ENCODE data around the gene GLO1.
"Not testable (repeated sequence)": the region's sequence is repeated elsewhere in the genome, so short reads cannot be mapped to it uniquely, and the experiment has no call there.

GLO1 gene

GRCh38 chr6:38701551-38701950 lies 1.4 kb downstream of the GLO1 start:
- Histone ChIP-seq H3K4me3 (ENCODE audit: low read length) (peak overlapping the region; percentile 97), H3K79me2 (ENCODE audit: control insufficient read depth, low read length) (peaks cover 62% of the 10 kb centered on the region), H3K4me1 (ENCODE audit: control insufficient read depth, low read length) (peaks cover 18% of the 10 kb centered on the region), H3K4me2 (ENCODE audit: low read length) (peak overlapping the region; percentile 92), H3K9me2 (replicated peaks; ENCODE audit: control insufficient read depth, low read length) (no peaks in the 10 kb centered on the region), H3K27me3 (ENCODE audit: control insufficient read depth, low read length) (no peaks in the 10 kb centered on the region), H3F3A (ENCODE audit: control insufficient read depth, insufficient read depth) (no peaks in the 10 kb centered on the region), H3K27ac (ENCODE audit: low read depth, low read length) (no peak overlapping the region), H4K20me1 (ENCODE audit: control insufficient read depth, insufficient read depth, low read depth, low read length) (0 out of 2 replicates have a peak, but pooled peaks cover 3% of the 10 kb centered on the region), H3K9me3 (ENCODE audit: control insufficient read depth, insufficient read depth, low read length) (peaks cover 9% of the 10 kb centered on the region), H3K36me3 (ENCODE audit: control insufficient read depth, low read length) (peaks cover 31% of the 10 kb centered on the region)
- no peak for TF ChIP-seq CTCF (IDR thresholded peaks at IDR 0.05; ENCODE audit: low read depth, low read length, poor library complexity, severe bottlenecking)
- no peak for TF ChIP-seq EZH2phosphoT487 (IDR thresholded peaks at IDR 0.05; ENCODE audit: borderline replicate concordance, low read length)

- H3K36me3 ChIP-seq (ENCODE audit: control insufficient read depth, low read length) = peaks cover 49% of the 10 kb centered on the region
- H3K9me2 ChIP-seq (replicated peaks; ENCODE audit: control insufficient read depth, low read length); H3K4me3 ChIP-seq (ENCODE audit: low read length); H3K27ac ChIP-seq (ENCODE audit: low read depth, low read length); H4K20me1 ChIP-seq (ENCODE audit: control insufficient read depth, insufficient read depth, low read depth, low read length); H3K4me2 ChIP-seq (ENCODE audit: low read length); H3K27me3 ChIP-seq (ENCODE audit: control insufficient read depth, low read length); H3F3A ChIP-seq (ENCODE audit: control insufficient read depth, insufficient read depth); H3K9me3 ChIP-seq (ENCODE audit: control insufficient read depth, insufficient read depth, low read length): not testable (repeated sequence)
- peaks cover 81% of the 10 kb centered on the region for H3K79me2 ChIP-seq (ENCODE audit: control insufficient read depth, low read length)
- peaks cover 18% of the 10 kb centered on the region for H3K4me1 ChIP-seq (ENCODE audit: control insufficient read depth, low read length)
Measured at GRCh38 chr6:38699702-38700101, 3.2 kb downstream of the GLO1 start.

GRCh38 chr6:38697846-38698245 lies 5.1 kb downstream of the GLO1 start:
- Histone ChIP-seq H4K20me1 (ENCODE audit: control insufficient read depth, insufficient read depth, low read depth, low read length) (peaks cover 10% of the 10 kb centered on the region; the same call in 1 of the 2 replicates), H3K79me2 (ENCODE audit: control insufficient read depth, low read length) (peaks cover 95% of the 10 kb centered on the region)

GRCh38 chr6:38696345-38696744 lies 6.6 kb downstream of the GLO1 start:
- TF ChIP-seq EZH2phosphoT487 (IDR thresholded peaks at IDR 0.05; ENCODE audit: borderline replicate concordance, low read length) (no peak), CTCF (IDR thresholded peaks at IDR 0.05; ENCODE audit: low read depth, low read length, poor library complexity, severe bottlenecking) (no peak)
- Histone ChIP-seq H3K4me3 (ENCODE audit: low read length) (no peak overlapping the region), H4K20me1 (ENCODE audit: control insufficient read depth, insufficient read depth, low read depth, low read length) (peaks cover 12% of the 10 kb centered on the region; the same call in 1 of the 2 replicates), H3K9me2 (replicated peaks; ENCODE audit: control insufficient read depth, low read length) (no peaks in the 10 kb centered on the region), H3K27ac (ENCODE audit: low read depth, low read length) (no peak overlapping the region), H3F3A (ENCODE audit: control insufficient read depth, insufficient read depth) (no peaks in the 10 kb centered on the region), H3K27me3 (ENCODE audit: control insufficient read depth, low read length) (no peaks in the 10 kb centered on the region), H3K4me1 (ENCODE audit: control insufficient read depth, low read length) (peaks cover 10% of the 10 kb centered on the region), H3K36me3 (ENCODE audit: control insufficient read depth, low read length) (peaks cover 37% of the 10 kb centered on the region), H3K4me2 (ENCODE audit: low read length) (no peak overlapping the region), H3K9me3 (ENCODE audit: control insufficient read depth, insufficient read depth, low read length) (peaks cover 9% of the 10 kb centered on the region), H3K79me2 (ENCODE audit: control insufficient read depth, low read length) (peaks cover 95% of the 10 kb centered on the region)

More at GRCh38 chr6:38697846-38698245, 5.1 kb downstream of the GLO1 start:
- peaks cover 49% of the 10 kb centered on the region for H3K36me3 ChIP-seq (ENCODE audit: control insufficient read depth, low read length)
- no peak for TF ChIP-seq CTCF (IDR thresholded peaks at IDR 0.05; ENCODE audit: low read depth, low read length, poor library complexity, severe bottlenecking)
- no peak for TF ChIP-seq EZH2phosphoT487 (IDR thresholded peaks at IDR 0.05; ENCODE audit: borderline replicate concordance, low read length)
- H3K4me3 ChIP-seq (ENCODE audit: low read length) = no peak overlapping the region
- peaks cover 9% of the 10 kb centered on the region for H3K9me3 ChIP-seq (ENCODE audit: control insufficient read depth, insufficient read depth, low read length)
- H3K27ac ChIP-seq (ENCODE audit: low read depth, low read length) = no peak overlapping the region
- H3K27me3 ChIP-seq (ENCODE audit: control insufficient read depth, low read length) = no peaks in the 10 kb centered on the region
- peaks cover 14% of the 10 kb centered on the region for H3K4me1 ChIP-seq (ENCODE audit: control insufficient read depth, low read length)
- no peak overlapping the region for H3K4me2 ChIP-seq (ENCODE audit: low read length)
- H3K9me2 ChIP-seq (replicated peaks; ENCODE audit: control insufficient read depth, low read length) = no peaks in the 10 kb centered on the region
- no peaks in the 10 kb centered on the region for H3F3A ChIP-seq (ENCODE audit: control insufficient read depth, insufficient read depth)
